ENCODE data around the gene PFN3.

Gene PFN3

GRCh38 chr5:177357459-177358351 lies 42.8 kb downstream of the PFN3 start, which contains the start of gene RGS14:
RGS14 (plus strand) TSS chr5:177357924; CDS start chr5:177358025, 101 bp downstream.
- TF ChIP-seq FOXP2 (optimal IDR thresholded peaks at IDR 0.05; ENCODE audit: borderline replicate concordance, extremely low read depth, extremely low read length, insufficient read depth) (peak; percentile 72), TAF1 (IDR thresholded peaks at IDR 0.05; ENCODE audit: borderline replicate concordance, insufficient read depth, low read length) (no peak), POLR2AphosphoS5 (IDR thresholded peaks at IDR 0.05; ENCODE audit: low read depth, low read length) (no peak), REST (IDR thresholded peaks at IDR 0.05; ENCODE audit: insufficient read depth in 1 of 2, low read depth in 2 of 2, low read length in 2 of 2) (no peak), SIN3A (IDR thresholded peaks at IDR 0.05; ENCODE audit: borderline replicate concordance, insufficient read depth, low read length) (0 out of 2 replicates have a peak, but pooled peaks have one; percentile 13)

- TF ChIP-seq REST (IDR thresholded peaks at IDR 0.05; ENCODE audit: insufficient read depth in 1 of 2, low read depth in 2 of 2, low read length in 2 of 2) = no peak
- TF ChIP-seq POLR2AphosphoS5 (IDR thresholded peaks at IDR 0.05; ENCODE audit: low read depth, low read length) = no peak
- no peak for TF ChIP-seq SIN3A (IDR thresholded peaks at IDR 0.05; ENCODE audit: borderline replicate concordance, insufficient read depth, low read length)
- TF ChIP-seq FOXP2 (optimal IDR thresholded peaks at IDR 0.05; ENCODE audit: borderline replicate concordance, extremely low read depth, extremely low read length, insufficient read depth) = no peak
- no peak for TF ChIP-seq TAF1 (IDR thresholded peaks at IDR 0.05; ENCODE audit: borderline replicate concordance, insufficient read depth, low read length)
Measured at GRCh38 chr5:177357146-177357458, 43.4 kb downstream of the PFN3 start.

- TF ChIP-seq TAF1 (IDR thresholded peaks at IDR 0.05; ENCODE audit: borderline replicate concordance, insufficient read depth, low read length) (no peak), POLR2AphosphoS5 (IDR thresholded peaks at IDR 0.05; ENCODE audit: low read depth, low read length) (no peak), REST (IDR thresholded peaks at IDR 0.05; ENCODE audit: insufficient read depth in 1 of 2, low read depth in 2 of 2, low read length in 2 of 2) (no peak), SIN3A (IDR thresholded peaks at IDR 0.05; ENCODE audit: borderline replicate concordance, insufficient read depth, low read length) (no peak), FOXP2 (optimal IDR thresholded peaks at IDR 0.05; ENCODE audit: borderline replicate concordance, extremely low read depth, extremely low read length, insufficient read depth) (no peak)
Measured at GRCh38 chr5:177356746-177357145, 43.7 kb downstream of the PFN3 start.

- no peak for TF ChIP-seq SIN3A (IDR thresholded peaks at IDR 0.05; ENCODE audit: borderline replicate concordance, insufficient read depth, low read length)
- no peak for TF ChIP-seq POLR2AphosphoS5 (IDR thresholded peaks at IDR 0.05; ENCODE audit: low read depth, low read length)
- no peak for TF ChIP-seq REST (IDR thresholded peaks at IDR 0.05; ENCODE audit: insufficient read depth in 1 of 2, low read depth in 2 of 2, low read length in 2 of 2)
- no peak for TF ChIP-seq FOXP2 (optimal IDR thresholded peaks at IDR 0.05; ENCODE audit: borderline replicate concordance, extremely low read depth, extremely low read length, insufficient read depth)
- no peak for TF ChIP-seq TAF1 (IDR thresholded peaks at IDR 0.05; ENCODE audit: borderline replicate concordance, insufficient read depth, low read length)
Measured at GRCh38 chr5:177355868-177356168, 44.6 kb downstream of the PFN3 start.
